Measurements from ENCODE around the gene TTLL11.

TTLL11 gene

DNA sequence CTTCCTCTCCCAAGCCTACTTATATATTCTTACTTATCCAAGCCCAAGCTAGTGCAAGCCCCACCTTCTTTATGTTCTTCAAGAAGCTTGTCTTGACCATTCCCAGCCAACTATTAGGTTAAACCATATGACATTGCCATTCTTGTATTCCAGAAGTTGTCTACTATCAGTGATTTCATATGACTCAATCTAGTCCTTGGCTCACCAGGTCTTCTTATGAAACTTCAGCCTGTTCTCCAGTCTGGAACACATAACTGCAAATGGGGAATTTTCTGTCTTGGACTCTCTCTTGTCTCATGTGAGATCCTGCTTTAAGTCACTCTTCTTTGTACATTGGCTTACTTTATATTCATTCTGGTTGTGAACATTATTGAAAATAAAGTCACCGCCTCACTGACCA is 130.7 kb downstream of the TTLL11 start:
- H3K27ac ChIP-seq: no peak overlapping the region
- H3K4me1 ChIP-seq (ENCODE audit: control insufficient read depth in 1 of 2, insufficient read depth in 1 of 2, low read depth in 1 of 2, low read length in 1 of 2): peaks cover 10% of the 10 kb centered on the region in 2 experiments
- H3K36me3 ChIP-seq: no peaks in the 10 kb centered on the region
- H3K9me3 ChIP-seq: no peaks in the 10 kb centered on the region
- TF ChIP-seq, protein P1, sequence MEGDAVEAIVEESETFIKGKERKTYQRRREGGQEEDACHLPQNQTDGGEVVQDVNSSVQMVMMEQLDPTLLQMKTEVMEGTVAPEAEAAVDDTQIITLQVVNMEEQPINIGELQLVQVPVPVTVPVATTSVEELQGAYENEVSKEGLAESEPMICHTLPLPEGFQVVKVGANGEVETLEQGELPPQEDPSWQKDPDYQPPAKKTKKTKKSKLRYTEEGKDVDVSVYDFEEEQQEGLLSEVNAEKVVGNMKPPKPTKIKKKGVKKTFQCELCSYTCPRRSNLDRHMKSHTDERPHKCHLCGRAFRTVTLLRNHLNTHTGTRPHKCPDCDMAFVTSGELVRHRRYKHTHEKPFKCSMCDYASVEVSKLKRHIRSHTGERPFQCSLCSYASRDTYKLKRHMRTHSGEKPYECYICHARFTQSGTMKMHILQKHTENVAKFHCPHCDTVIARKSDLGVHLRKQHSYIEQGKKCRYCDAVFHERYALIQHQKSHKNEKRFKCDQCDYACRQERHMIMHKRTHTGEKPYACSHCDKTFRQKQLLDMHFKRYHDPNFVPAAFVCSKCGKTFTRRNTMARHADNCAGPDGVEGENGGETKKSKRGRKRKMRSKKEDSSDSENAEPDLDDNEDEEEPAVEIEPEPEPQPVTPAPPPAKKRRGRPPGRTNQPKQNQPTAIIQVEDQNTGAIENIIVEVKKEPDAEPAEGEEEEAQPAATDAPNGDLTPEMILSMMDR (IDR thresholded peaks at IDR 0.05): no peak
- no peak overlapping the region for H3K4me3 ChIP-seq (ENCODE audit: low read depth in 1 of 2, low read length in 1 of 2)
- H3K27me3 ChIP-seq: peaks cover 31% of the 10 kb centered on the region

DNA sequence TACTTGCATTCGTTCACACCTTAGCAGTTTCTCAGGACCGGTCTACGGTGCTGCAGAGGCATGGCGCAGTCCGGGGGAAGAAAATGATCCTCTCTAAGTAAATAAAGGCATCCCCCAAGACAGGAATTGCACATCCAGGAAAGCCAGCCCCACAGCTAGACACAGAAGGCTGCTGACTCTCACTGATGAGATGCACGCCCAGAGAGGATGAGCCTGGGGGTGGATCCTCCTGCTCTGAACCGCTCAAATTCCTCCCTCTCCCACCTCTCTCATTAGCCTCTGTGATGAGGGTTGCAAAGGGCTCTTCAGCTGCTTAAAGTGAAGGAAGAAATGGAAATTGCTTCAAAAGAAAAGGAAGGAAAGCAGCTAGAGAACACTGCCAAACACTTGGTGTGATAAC is 132.4 kb downstream of the TTLL11 start:
- H3K4me3 ChIP-seq (ENCODE audit: low read depth in 1 of 2, low read length in 1 of 2): no peak overlapping the region

DNA sequence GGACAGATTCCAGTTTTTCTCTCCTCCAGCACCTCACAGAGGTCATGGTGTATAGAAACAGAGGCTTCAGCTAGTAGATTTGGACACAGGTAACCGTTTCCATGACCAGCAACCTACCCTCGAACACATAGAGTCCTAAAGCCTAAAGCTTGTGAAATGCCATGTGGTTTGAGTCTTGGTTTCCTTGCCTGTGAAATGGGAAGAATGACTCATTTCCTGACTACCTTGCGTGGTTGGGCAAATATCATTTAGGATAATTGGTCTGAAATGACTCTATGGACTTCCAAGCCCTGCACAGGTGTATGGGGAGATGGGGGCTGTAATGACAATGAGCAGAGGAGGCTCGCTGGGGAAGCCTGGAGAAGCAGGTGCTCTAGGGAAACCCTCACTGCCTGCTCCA is 134.6 kb downstream of the TTLL11 start:
- H3K36me3 ChIP-seq: no peaks in the 10 kb centered on the region
- no peak overlapping the region for H3K4me3 ChIP-seq (ENCODE audit: low read depth in 1 of 2, low read length in 1 of 2)
- no peak overlapping the region for H3K27ac ChIP-seq
- H3K27me3 ChIP-seq: peaks cover 27% of the 10 kb centered on the region
- no peaks in the 10 kb centered on the region for H3K9me3 ChIP-seq
- TF ChIP-seq, protein P1 (IDR thresholded peaks at IDR 0.05): no peak
- H3K4me1 ChIP-seq (ENCODE audit: control insufficient read depth in 1 of 2, insufficient read depth in 1 of 2, low read depth in 1 of 2, low read length in 1 of 2): peaks cover 10% of the 10 kb centered on the region in 2 experiments

More for the DNA sequence above, 132.4 kb downstream of the TTLL11 start:
- H3K4me1 ChIP-seq (ENCODE audit: control insufficient read depth in 1 of 2, insufficient read depth in 1 of 2, low read depth in 1 of 2, low read length in 1 of 2): peaks cover 10% of the 10 kb centered on the region in 2 experiments
- no peaks in the 10 kb centered on the region for H3K36me3 ChIP-seq
- peaks cover 31% of the 10 kb centered on the region for H3K27me3 ChIP-seq
- H3K27ac ChIP-seq: no peak overlapping the region
- TF ChIP-seq, protein P1 (IDR thresholded peaks at IDR 0.05): no peak
- no peaks in the 10 kb centered on the region for H3K9me3 ChIP-seq

DNA sequence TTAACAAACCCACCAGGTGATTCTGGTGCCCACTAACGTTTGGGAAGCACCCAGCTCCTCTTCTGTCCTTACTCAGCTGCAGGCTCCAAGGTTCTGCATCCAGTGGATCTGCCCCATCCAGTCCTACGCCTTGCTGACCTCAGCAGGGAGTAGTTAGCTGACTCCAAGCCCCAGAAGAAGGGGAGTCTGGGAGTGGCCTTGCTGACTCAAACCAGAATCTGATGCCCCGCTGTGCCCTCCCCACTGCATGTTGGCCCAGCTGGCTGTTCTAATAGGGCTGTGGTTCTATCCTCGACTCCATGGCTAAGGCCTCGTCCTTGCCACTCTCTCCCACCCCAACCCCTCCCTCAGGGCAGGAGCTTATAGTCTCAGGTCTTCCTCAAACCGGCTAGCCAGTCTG is 136.3 kb downstream of the TTLL11 start:
- H3K4me3 ChIP-seq (ENCODE audit: low read depth in 1 of 2, low read length in 1 of 2): no peak overlapping the region
- H3K27ac ChIP-seq: no peak overlapping the region
- H3K9me3 ChIP-seq: no peaks in the 10 kb centered on the region
- peaks cover 10% of the 10 kb centered on the region in 2 experiments for H3K4me1 ChIP-seq (ENCODE audit: control insufficient read depth in 1 of 2, insufficient read depth in 1 of 2, low read depth in 1 of 2, low read length in 1 of 2)
- TF ChIP-seq, protein P1 (IDR thresholded peaks at IDR 0.05): no peak
- H3K27me3 ChIP-seq: peaks cover 16% of the 10 kb centered on the region
- H3K36me3 ChIP-seq: no peaks in the 10 kb centered on the region

DNA sequence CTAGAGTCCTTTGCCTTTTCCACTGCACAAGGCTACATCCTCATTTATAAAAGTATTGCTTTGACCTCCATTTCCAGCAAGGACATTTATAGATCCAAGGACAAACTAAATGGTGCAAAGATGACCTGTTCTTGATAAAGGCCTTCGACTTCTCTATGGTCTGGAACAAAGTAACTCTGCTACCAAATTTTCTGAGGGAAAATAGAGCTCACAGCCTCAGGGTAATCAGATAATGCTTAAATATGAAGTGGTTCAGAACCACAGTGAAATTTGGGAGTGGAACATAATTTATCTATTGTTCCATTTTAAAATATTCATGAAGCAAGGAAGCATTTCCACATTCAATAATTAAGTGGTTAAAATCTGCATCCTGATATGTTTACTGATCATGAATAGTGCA is 137.5 kb downstream of the TTLL11 start:
- no peaks in the 10 kb centered on the region for H3K36me3 ChIP-seq
- H3K27me3 ChIP-seq: peaks cover 8% of the 10 kb centered on the region
- TF ChIP-seq, protein P1 (IDR thresholded peaks at IDR 0.05): no peak
- H3K9me3 ChIP-seq: no peaks in the 10 kb centered on the region
- H3K27ac ChIP-seq: no peak overlapping the region
- peaks cover 10% of the 10 kb centered on the region in 2 experiments for H3K4me1 ChIP-seq (ENCODE audit: control insufficient read depth in 1 of 2, insufficient read depth in 1 of 2, low read depth in 1 of 2, low read length in 1 of 2)
- no peak overlapping the region for H3K4me3 ChIP-seq (ENCODE audit: low read depth in 1 of 2, low read length in 1 of 2)
